NCI-H2171 treated with DMSO at 0.1 percent for 48 hours (cell line): Measurements from ENCODE around the gene MT2A.
"Not testable (repeated sequence)": the region's sequence is repeated elsewhere in the genome, so short reads cannot be mapped to it uniquely, and the experiment has no call there.

Experiments used
- DNase-seq: peaks from one replicate; lab custom pipeline; 2025; lab: John Stamatoyannopoulos, UW

The MT2A gene

DNA sequence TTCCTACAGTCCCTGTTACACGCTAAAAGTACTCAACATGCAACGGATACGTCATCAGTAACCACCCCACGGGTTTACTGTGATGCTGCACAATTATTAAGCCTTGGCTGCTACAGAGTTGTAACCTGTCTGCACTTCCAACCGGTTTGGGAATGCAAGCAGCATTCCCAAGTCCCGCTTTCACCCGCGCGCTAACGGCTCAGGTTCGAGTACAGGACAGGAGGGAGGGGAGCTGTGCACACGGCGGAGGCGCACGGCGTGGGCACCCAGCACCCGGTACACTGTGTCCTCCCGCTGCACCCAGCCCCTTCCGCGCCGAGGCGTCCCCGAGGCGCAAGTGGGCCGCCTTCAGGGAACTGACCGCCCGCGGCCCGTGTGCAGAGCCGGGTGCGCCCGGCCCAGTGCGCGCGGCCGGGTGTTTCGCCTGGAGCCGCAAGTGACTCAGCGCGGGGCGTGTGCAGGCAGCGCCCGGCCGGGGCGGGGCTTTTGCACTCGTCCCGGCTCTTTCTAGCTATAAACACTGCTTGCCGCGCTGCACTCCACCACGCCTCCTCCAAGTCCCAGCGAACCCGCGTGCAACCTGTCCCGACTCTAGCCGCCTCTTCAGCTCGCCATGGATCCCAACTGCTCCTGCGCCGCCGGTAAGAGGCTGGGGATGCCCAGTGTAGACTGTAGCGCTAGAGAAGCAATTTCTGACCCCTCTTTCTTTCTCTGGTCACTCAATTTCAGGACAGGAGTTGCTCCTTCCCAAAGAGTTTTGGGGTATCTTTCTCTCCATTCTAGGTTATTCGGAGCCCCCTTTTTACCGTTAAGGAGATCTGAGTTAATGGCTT is at the start of gene MT2A:
Gene MT2A (plus strand): TSS at position 542 of the 833 bp plus-strand sequence. CDS start 72 bp downstream, at position 614.
- DNase-seq: peak; percentile 97

DNA sequence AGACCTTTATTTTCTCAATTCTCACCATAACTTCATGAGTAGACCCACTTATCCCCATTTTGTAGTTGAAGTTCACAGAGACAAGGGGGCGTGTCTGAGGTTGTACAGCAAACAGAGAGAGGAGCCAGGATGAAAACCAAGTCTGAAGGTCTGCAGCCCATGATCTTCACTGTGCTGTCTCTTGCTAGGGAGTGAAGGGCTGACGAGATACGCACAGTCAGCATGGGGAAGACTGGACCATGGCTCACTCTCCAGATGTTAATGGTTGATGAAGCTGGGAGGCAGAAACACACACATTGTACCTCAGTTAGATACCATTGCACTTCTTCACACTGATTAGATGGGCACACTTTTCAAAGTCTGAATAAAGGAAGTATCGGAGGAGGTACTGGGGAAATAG is 49.3 kb upstream of the MT2A start:
- DNase-seq: no peak

DNA sequence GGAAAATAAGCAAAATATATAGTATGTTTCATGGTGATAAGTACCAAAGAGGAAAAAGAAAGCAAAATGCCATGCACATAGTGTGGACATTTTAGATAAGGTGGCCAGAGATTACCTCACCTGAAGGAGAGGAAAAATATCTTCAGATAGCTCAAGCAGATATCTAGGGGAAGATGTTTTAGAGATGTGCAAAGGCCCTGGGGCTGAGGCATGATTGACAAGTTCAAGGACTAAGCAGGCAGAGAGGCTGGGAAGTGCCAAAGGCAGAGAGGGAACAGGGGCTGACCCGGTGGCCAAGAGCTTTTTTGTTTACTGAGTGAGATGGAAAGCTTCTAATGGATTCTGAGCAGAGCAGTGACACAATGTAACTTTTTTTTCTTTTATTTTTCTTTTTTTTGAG is 47.9 kb upstream of the MT2A start:
- no peak for DNase-seq

DNA sequence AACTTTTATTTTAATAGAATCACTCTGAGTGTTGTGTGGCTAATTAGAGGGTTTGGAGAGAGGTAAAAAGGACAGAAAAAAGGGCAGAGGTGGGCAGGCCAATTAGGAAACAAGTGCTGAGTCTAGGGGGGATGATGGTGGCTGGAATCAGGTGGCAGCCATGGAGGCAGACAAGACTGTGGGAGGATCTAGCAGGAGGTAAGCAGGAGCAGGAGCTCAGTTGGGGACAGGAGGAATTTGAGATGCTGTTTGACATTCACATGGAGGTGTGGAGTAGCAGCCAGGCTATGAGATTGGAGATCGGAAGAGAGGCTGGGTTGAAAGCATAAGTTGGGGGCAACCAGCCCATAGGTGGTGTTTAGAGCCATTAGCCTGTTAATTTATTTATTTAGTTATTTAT is 47.3 kb upstream of the MT2A start:
- DNase-seq: peak; percentile 38

DNA sequence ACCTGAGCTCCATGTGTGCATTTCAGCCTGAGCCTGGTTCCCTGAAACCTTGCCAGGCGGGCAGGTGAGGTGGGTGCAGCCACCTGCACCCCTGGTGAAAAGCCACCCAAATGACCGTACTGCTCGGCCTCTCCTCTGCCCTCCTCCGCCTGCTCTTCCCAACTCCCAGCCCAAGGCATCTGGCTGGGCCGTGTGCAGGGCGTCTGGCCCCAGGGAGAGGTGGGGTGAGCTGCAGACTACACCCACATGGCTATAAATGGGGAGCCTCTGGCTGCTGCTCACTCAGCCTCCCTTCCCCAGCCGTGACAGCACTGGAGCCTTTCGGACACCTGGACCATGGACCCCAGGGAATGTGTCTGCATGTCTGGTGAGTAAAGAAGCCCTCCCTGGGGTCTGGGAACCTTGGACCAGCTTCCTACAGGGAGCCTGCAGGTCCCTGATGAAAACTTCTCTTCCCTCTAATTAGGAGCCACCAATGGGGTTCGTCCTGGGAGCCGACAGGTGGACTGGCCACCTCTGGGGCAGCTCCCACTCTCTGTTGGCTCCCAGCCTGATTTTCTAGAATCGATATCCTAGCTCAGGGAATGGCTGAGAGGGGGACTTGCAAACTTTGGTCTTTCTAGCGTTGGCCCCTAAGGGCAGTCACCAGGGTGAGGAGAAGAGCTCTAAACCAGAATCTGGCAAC is 43.4 kb upstream of the MT2A start, which contains the start of gene MT4:
Gene MT4 (plus strand): TSS at position 281 of the 685 bp plus-strand sequence. CDS start 56 bp downstream, at position 337.
- no peak for DNase-seq

DNA sequence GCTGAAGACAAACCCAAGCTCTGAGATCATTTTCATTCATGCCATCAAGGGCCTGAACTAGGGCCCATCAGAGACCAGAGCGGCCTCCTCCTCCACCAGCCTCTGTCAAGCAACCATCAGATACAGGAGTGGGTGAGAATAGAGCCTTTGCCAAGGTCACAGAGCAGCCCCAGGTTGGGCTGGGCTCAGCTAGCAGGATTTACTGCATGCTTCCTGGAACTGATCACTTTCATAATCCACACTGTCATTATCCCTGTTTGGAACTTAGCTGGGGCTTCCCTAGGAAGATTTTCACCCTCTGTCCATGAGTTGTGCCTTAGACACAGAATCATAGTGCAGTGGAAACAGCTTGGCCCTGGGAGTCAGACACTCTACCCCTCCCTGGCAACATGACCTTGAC is 38.4 kb upstream of the MT2A start:
- no peak for DNase-seq

DNA sequence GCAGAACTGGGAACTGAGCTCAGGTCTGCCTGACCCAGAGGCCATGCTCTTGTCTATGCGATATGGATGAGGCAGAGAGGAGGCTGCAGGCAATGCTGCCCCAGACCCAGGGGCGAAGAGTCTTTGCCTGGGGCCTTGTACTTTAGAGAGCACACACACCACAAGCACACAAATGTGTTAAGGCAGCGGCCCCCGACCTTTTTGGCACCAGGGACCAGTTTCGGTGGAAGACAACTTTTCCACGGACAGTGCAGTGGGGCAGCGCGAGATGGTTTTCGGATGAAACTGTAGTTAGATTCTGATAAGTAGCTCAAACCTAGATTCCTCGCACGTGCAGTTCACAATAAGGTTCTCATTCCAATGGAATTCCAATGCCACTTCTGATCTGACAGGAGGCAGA is 36.9 kb upstream of the MT2A start:
- no peak for DNase-seq

DNA sequence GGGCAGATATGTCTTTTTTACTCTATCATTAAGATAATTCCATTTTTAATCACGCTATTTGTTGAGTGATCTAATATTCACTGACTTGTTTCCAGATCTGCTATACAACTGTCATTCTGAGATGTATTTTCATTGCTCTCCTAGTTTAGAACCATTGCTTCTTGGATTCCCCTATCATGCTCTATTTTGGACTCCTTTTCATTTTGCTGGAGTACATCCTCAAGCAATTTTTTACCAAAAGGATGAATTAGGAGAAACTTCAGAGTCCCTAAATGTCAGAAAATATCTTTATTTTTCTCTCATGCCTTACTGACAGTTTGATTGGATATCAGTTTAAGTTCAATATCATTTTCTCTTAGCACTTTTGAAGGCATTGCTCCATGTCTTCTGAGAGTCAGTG is 33.8 kb upstream of the MT2A start:
- DNase-seq: no peak

DNA sequence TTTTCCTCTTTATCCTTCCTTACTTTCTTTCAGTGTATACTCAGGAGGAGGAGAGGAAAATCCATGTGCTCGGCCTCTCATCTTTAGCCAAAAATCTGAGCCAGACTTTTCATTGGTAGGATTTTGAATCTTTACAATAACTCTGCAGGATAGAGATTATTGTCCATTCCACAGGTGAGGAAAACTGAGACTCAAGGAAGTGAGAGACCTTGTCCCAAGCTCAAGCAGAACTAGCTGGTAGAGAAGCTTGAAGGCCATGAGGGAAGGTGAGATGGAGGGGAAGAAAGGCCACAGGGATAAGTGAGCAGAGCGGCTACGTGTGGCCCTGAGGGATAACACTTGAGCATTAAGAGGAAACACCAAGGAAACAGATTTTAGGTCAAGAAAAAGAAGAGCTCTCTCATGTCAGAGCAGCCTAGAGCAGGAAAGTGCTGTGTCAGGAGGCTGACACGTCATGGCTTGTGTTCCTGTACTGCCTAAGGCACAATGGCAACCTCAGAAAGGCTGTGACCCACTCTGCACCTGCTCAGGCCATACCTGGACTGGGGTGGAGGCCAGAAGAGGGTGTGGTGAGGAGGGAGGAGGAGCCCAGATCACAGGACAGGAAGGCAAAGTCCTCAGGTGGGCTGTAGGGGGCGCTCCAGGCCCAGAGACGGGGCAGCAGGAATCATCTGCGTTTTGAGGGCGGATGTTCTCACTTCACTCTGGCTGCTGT is 31.6 kb upstream of the MT2A start:
- no peak for DNase-seq

DNA sequence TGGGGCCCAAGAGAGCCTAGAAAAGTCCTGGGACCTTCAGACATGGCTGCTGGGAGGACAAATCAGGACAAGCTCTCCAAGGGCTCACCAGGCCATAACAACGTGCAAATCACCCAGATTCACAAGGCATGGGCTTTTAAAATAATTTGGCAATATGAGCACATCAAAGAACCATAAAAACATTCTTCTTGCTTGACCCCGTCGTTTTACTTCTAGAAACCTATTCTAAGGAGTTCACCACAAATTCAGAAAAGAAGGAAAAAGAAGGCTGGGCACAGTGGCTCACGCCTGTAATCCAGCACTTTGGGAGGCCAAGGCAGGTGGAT is 31.1 kb upstream of the MT2A start:
- no peak for DNase-seq

DNA sequence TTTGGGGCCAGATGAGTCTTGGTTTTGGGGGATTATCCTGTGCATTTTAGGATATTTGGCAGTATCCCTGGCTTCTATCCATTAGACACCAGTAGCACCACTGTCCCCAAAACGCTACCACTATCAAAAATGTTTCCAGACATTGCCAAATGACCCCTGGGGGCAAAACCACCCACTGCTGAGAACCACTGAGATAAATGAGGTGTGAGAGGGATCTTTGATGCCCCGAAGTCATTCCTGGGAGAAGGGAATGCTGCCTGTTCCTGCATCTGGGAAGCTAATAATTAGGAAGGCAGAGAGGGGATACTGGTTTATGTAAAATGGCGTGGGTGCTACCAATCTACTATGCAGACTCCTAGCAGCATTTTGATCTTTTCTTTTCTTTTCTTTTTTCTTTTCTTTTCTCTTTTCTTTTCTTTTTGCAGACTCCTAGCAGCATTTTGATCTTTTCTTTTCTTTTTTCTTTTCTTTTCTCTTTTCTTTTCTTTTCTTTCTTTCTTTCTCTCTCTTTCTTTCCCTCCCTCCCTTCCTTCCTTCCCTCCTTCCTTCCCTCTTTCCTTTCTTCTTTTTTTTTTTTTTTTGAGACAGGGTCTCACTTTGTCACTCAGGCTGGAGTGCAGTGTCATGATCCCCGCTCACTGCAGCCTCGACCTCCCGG is 27.9 kb upstream of the MT2A start:
- DNase-seq: no peak

DNA sequence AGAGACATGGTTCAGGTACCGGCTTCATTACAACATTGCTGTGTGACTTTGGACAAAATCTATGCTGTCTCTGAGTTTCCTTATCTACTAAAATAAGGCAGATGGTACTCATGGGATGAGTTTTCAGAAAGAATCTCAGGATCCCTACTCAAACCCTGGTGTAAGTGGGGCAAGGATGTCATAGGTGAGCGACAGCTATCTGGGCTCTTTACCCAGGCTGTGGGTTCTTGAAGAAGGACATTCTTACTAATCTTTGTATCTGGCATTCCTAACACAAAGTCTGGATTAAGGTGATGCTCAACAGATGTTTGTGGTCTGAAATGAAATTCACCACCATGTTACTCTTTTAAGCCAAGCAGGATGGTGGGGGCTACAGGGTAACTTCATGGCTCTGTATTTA is 25.5 kb upstream of the MT2A start:
- DNase-seq: not testable (repeated sequence)

DNA sequence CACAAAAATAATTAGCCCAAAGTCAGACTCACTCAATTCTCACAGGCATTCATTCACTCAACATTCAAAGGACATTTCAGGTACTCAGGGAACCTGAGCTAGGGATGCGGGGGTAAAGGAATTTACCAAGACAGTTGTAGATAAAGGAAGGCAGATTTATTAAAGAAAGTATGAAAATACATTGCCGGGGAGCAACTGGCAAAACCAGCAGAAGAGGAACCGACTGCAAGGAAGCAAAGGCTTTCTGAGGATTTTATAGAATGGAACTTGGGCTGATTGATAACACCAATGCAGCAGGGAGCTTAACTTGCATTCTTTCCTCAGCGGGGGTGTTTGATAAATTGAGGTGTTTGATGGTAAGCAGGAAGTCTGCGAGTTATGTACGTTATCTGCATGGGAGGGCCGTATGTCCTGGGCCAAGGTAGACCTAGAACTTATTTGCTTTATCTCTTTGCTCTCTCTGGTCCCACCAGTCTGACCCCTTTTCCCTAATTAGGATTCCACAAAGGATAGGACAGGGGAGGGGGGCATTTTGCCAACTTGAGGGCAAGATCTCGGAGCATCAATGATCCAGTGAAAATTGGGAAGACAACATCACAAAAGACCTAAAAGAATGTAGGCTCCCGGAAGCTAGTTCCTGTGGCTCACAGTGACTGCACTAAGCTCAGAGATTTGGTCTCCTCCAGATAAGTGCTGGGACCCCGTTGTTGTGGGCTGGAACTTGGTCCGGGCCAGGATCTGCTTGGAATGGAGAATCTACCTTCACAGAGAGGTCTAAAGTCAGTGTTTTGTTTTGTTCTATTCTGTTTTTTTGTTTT is 24.8 kb upstream of the MT2A start:
- no peak for DNase-seq

DNA sequence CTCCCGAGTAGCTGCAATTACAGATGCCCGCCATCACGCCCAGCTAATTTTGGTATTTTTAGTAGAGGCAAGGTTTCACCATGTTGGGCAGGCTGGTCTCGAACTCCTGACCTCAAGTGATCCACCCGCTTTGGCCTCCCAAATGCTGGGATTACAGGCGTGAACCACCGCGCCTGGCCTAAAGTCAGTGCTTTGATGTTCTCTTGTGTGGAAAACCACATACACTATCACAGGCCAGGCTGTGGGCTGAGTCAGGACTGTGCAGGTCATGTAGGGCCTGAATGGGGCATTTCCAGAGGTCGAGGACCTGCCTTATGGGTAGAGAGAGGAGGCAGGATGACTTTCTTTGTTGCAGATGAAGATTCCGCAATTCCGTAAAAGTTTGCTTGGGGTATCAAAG is 24.1 kb upstream of the MT2A start:
- no peak for DNase-seq

DNA sequence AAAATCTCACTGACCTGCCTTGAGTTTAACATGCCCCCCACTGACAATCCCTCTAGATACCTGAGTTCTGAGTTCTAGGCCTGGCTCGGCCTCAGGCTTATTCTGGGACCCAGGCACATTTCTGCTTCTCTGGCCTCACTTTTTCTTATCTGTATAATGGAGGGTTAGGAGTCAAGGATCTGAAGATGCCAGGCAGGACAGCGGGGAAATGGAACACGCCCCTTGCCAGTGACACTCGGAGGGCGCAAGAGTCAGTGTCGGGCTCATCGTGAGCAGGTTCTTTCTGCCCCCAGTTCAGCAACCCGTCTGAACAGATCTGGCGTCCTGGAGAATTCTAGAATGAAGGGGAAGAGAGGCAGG is 19.6 kb upstream of the MT2A start:
- DNase-seq: no peak

DNA sequence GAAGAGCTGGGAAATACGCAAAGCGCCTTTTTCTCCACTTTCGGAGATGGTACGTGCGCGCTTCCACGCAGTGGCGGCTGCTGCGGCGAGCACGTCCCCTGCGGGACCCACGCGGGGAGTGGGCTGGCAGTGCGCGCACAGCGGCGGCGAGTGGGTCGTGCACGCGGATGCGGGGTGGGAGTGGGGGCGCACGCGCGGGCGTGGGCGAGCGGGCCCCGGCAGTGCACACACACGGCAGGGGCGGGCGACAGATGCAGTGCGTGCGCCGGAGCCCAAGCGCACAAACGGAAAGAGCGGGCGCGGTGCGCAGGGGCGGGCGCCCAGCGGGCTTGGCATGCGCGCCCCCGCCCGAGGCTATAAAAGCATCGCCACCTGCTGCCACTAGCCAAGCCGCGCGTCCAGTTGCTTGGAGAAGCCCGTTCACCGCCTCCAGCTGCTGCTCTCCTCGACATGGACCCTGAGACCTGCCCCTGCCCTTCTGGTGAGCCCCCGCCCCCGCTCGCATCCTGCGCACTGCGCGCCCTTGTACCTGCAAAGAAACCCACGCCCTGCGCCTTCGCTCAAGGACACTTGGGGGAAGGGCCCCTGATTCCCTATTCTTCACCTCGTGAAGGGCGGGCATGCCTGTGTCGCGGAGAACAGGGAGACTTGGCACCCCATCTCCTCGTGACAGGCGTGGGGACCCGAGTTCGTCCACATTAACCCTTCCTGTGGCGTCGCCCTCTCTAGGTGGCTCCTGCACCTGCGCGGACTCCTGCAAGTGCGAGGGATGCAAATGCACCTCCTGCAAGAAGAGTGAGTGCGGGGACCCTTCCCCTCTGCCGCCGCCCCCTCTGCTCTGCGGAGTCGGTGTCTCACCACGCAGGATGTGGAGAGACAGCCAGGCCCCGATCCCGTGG is 19.0 kb upstream of the MT2A start, which contains the start of gene MT3:
Gene MT3 (plus strand): TSS at position 388 of the 899 bp plus-strand sequence. CDS start 63 bp downstream, at position 451.
- DNase-seq: peak; percentile 14

DNA sequence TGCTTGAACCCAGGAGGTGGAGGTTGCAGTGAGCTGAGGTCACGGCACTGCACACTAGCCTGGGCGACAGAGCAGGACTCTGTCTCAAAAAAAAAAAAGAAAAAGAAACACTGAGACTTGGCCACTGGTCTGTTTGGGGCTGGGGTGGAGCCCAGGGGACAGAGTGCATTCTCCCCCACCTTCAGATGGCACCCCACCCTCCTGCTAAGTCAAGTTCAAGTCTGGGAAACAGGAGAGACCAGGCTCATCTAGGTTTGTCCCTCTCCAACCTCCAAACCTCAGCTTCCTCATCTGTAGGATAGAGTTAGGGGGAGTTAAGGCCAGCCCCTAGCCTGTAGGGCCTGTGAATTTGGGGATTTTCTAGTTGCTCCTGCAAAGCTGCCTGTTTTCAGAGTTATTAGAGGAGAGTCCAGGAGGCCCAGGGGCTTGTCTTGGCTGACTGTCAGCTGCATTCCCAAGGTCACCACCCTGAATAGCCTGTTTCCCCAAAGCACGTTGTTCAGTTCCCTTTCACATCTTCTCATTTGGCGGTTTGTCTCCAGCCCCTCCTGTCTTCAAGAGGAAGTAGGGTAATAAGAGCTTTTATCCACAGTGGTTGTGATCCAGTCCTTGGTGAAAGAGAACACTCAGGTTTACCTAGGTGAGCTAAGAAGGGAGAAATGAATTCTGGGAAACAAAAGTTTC is 16.9 kb upstream of the MT2A start:
- no peak for DNase-seq

DNA sequence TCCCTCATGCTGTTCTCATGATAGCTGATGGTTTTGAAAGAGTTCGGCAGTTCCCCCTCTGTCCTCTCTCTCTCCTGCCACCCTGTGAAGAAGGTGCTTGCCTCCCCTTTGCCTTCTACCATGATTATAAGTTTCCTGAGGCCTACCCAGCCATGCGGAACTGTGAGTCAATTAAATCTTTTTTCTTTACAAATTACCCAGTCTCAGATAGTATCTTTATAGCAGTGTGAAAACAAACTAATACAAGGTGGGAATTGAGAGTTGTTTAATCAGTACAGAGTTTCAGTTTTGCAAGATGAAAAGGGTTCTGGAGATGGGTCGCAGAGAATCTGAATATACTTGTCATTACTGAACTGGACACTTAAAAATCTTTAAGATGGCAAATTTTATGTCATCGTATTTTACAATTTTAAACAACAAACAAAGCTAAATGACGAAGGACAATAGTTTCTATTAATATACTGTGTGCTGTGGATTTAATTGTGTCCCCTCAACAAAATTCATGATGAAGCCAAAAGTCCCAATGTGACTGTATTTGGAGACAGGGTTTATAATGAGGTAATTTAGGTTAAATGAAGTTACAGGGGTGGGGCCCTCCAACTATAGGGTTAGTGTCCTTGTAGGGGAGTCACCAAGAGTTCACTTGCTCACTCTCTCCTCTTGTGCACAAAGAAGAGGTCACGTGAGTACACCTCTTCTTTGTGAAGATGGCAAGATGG is 14.7 kb upstream of the MT2A start:
- no peak for DNase-seq

DNA sequence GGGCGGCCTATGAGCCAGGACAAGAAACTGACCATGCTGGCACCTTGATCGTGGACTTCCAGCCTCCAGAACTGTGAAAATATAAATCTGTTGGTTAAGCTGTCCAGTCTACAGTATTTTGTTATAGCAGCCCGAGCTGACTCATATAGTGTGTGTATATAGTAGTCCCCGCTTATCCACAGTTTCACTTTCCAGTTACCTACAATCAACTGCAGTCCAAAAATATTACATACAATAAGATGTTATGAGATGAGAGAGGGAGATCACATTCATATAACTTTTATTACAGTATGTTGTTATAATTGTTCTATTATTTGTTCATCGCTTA is 14.1 kb upstream of the MT2A start:
- no peak for DNase-seq
